Thyroid gland (tissue), 4 donors: ENCODE data around the gene NXPH2.

Experiments used
- POLR2A ChIP-seq, 2 donors: fragments of 450-650 bp; IDR thresholded peaks; one replicate each; pipeline ENCODE4 v1.6.1; 2017; ENCODE audit warnings: antibody characterized with exemption in 2 of 2, mild to moderate bottlenecking in 2 of 2, moderate library complexity in 1 of 2
- TF ChIP-seq, protein P1 (sequence below), 6 experiments: fragments of 200-600 bp in 3 of 6; fragments of 450-650 bp in 3 of 6; sonication (generic) in 3 of 6; IDR thresholded peaks; one replicate each; pipeline ENCODE4 v1.5.1; 2016 to 2019; ENCODE audit warnings: antibody characterized with exemption in 6 of 6, mild to moderate bottlenecking in 2 of 6, inconsistent platforms in 1 of 6, moderate library complexity in 1 of 6

DNA sequence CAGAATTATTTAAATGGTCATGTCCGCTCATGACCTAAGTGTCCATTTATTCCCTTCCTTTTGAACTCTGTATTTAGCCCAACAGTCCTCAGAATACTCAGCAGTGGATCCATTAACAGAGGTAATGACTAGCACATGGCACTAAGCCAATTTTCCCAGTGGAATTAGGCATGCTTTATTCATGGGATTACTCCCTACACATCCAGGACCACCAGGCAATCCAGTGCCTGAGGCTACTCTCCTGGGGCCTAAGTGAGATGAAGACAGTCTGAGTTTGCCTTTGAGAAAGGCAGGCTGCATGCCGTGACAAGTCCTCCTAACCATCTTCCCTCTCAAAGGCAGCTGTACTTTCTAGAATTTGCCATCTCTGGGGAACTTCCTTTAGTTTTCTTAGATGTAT is 150.0 kb downstream of the NXPH2 start:
- TF ChIP-seq, protein P1, sequence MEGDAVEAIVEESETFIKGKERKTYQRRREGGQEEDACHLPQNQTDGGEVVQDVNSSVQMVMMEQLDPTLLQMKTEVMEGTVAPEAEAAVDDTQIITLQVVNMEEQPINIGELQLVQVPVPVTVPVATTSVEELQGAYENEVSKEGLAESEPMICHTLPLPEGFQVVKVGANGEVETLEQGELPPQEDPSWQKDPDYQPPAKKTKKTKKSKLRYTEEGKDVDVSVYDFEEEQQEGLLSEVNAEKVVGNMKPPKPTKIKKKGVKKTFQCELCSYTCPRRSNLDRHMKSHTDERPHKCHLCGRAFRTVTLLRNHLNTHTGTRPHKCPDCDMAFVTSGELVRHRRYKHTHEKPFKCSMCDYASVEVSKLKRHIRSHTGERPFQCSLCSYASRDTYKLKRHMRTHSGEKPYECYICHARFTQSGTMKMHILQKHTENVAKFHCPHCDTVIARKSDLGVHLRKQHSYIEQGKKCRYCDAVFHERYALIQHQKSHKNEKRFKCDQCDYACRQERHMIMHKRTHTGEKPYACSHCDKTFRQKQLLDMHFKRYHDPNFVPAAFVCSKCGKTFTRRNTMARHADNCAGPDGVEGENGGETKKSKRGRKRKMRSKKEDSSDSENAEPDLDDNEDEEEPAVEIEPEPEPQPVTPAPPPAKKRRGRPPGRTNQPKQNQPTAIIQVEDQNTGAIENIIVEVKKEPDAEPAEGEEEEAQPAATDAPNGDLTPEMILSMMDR (IDR thresholded peaks at IDR 0.05) = no peak
- no peak for TF ChIP-seq POLR2A (IDR thresholded peaks at IDR 0.05)
